NCI-H2081 (cell line): ENCODE data around the gene OBSL1.

Experiments
- DNase-seq, 2 experiments: peaks; one replicate each; lab custom pipeline; 2025; lab: John Stamatoyannopoulos, UW

OBSL1 gene

DNA sequence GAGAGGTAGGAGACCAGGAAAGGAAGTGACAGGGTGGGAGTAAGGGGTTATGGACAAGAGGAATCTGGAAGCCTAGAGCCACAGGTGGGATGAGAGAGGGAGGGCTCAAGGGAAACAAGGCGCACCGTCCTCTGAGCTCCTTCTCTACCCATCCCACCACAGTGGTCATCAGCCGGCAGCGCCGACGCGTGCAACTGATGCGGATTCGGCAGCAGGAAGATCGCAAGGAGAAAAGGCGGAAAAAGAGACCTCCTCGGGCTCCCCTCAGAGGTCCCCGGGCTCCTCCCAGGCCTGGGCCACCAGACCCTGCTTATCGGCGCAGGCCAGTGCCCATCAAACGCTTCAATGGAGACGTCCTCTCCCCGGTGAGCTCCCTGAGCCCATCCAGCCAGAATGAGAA is 22.3 kb downstream of the OBSL1 start:
- DNase-seq: no peak

GRCh38 chr2:219547621-219548020 is 23.7 kb downstream of the OBSL1 start:
- no peak for DNase-seq

GRCh38 chr2:219545943-219546352 is 25.4 kb downstream of the OBSL1 start:
- DNase-seq: no peak

- DNase-seq: no peak
Measured at GRCh38 chr2:219545295-219545942, 25.9 kb downstream of the OBSL1 start.

DNA sequence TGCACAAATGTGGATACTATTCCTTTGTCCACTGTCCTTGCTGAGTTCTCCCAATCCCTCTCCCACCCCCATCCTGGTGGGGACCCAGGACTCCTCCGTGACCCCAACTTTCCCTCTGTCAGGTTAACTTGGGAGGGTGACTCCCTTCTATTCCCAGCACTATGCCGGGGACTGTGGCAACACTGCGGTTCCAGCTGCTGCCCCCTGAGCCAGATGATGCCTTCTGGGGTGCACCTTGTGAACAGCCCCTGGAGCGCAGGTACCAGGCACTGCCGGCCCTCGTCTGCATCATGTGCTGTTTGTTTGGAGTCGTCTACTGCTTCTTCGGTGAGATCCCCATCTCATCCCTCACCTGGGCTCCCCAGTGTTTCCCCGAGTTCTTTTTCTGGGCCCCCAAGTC is 26.8 kb downstream of the OBSL1 start:
- no peak for DNase-seq

- peak; percentile 98 for DNase-seq
Measured at GRCh38 chr2:219543596-219544358, 27.6 kb downstream of the OBSL1 start, which contains the start of the genes CHPF and TMEM198. TSS of gene CHPF (minus strand) at chr2:219543809. CDS start at chr2:219543538, 271 bp downstream. TSS of gene TMEM198 (plus strand) at chr2:219544028. CDS start at chr2:219544728, 700 bp downstream.

DNA sequence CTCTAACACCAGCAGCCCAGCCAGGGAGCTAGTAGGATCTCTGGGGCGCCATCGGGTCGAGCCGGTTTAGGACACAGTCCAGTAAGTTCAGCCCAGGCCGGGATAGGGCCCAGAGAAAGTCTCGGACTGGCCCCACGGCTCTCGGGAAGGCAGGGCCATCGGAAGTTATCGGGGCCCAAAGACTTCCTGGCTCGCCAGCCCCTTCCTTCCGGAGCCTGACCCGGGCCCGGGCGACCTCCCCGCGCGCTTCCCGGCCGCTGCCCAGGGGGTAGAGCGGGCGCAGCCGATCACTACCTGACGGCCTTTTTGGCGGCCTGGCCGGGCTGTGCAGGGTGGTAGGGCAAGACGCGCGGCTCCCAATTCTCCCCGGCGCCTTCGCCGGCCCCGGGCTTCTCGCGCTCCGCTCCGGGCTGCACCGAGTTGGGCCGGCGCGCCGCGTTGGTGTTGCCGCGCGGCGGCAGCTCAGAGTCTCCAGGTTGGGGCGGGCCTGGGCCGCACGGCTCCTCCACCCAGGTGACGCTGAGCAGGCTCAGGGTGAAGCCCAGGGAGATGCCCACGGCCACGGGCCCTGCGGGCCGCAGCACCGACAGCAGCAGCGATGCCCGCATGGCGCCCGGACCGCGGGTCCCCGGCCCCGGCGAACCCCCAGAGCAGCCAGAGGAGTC is 28.3 kb downstream of the OBSL1 start:
- DNase-seq: peak in 1 of 2 experiments; percentile 51

DNA sequence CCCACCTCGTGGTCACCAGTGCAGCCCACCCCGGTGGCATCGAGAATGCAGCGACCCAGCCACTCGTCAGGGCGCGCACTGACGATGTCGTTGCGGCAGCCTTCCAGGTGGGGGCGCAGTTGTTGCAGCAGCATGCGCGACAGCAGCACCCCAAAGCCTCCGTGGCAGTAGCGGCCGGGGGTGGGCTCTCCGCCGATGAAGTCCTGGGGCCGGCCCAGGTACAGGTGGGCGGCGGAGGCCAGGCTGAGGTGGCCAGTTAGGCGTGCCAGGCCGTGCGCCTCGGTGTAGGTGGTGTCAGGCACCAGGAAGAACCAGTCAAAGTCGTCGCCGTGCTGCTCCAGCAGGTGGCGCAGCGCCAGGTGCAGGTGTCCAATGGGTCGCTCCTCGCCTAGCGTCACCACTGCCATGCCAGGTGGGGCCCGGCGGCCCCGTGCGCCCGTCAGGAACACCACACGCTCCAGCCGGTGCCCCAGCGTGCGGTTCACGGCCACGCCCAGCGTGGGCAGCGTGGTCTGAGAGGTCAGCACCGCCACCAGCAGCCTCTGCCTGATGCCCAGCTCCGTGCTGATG is 29.6 kb downstream of the OBSL1 start:
- peak; percentile 84 to 92 for DNase-seq

DNA sequence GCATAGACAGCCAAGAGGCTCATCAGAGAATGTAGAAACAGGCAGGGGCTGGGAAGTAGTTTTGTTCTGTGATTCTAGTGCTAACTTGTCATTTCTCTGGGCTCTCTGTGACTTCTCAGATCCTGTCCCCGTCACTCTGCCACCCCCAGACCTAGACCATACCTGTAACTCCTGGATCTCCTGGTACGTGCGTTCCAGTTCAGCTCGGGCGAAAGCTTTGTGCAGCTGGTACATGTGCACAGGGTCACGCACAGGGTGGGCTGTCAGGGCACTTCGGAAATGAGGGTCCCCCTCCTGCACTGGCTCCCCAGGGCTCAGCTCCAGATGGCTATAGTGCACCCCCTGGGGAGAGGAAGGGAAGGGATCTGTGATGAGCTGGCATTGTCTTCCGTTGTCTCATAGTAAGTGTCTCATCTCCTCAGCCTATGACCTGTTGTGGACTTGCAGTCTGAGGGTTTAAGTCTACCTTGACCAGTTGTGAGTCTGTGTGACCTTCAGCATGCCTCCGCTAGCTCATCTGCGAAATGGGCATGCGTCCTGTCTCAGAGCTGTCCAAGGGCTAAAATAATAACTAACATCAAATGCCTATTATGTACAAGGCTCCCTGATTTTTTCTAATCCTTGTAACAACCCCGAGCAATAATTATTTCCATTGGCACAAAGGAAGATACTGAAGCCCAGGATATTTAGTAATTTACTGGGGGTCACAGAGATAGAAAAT is 30.4 kb downstream of the OBSL1 start:
- DNase-seq: no peak

- DNase-seq: no peak
Measured at GRCh38 chr2:219539926-219540678, 31.2 kb downstream of the OBSL1 start.

- DNase-seq: no peak
Measured at GRCh38 chr2:219538956-219539788, 32.2 kb downstream of the OBSL1 start.

- DNase-seq: peak in 1 of 2 experiments; percentile 52
Measured at GRCh38 chr2:219538504-219538951, 32.8 kb downstream of the OBSL1 start.

DNA sequence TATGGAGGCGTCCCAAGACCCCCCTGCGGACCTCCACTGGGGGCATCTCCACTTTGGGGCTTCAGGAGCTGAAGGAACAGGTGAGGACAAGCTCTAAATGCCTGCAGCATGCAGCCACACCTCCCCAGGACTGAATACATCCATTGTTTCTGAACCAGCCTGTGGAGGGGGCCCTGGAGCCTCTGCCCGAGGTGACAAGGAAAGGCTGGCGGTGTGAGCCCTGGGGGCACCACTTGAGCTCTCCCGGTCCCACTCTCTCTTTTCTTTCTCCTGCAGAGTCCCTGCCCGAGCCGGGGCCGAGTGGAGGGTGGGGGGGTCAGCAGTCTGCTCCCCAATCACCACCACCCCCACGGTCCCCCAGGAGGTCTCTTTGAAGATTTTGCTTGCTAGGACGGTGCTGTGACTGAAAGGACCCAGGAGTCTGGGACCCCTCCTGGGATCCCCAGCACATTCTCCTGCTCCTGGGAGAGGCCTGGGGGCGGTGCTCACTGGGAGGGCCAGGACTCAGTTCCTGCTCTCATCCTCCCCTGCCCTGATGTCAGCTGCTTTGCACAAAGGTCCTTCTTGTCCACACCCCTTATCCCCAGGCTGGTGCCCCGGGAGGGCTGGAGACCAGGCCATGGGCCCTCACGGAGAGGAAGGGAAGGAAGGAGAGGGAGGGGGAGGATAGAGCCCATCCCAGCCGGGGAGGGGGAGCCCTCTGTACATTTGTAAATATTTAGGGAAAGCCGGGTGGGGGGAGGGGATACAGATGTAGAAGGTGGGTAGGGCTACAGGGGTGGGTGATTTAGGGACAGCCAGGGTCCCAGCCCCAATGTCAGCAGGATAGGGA is 33.5 kb downstream of the OBSL1 start:
- DNase-seq: peak in 1 of 2 experiments; percentile 16

DNA sequence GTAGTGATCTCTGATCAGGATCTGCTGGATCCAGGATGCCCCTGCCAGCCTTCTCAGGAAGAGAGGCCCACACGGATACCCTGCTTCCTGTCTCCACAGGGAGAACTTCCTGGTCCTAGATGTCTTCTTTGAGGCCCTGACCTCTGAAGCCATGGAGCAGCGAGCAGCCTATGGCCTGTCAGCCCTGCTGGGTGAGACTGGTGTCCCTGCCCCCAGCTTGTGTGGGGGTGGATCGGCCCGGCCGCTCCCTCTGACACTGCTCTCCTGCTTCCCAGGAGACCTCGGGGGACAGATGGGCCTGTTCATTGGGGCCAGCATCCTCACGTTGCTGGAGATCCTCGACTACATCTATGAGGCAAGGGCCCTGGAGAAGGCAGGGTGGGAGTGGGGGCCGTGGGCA is 34.4 kb downstream of the OBSL1 start:
- DNase-seq: no peak

DNA sequence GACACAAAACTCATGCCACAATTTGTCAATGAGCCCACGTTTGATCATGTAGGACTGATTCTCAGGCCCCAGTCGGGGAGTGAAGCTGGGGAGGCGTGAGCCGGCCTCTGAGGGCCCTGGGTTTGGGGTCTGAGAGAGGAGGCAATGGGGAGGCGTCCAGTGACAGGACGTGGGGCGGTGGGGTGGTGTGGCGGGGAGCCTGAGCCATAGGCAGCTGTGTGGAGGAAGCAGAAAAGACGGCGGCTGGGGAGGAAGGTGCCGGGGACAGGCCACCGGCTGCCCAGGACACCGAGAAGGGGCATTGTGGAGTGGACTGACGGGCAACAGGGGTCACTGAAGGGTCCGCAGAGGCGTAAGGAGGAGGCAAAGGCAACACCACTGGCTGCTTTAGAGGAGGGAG is 34.9 kb downstream of the OBSL1 start:
- DNase-seq: no peak

DNA sequence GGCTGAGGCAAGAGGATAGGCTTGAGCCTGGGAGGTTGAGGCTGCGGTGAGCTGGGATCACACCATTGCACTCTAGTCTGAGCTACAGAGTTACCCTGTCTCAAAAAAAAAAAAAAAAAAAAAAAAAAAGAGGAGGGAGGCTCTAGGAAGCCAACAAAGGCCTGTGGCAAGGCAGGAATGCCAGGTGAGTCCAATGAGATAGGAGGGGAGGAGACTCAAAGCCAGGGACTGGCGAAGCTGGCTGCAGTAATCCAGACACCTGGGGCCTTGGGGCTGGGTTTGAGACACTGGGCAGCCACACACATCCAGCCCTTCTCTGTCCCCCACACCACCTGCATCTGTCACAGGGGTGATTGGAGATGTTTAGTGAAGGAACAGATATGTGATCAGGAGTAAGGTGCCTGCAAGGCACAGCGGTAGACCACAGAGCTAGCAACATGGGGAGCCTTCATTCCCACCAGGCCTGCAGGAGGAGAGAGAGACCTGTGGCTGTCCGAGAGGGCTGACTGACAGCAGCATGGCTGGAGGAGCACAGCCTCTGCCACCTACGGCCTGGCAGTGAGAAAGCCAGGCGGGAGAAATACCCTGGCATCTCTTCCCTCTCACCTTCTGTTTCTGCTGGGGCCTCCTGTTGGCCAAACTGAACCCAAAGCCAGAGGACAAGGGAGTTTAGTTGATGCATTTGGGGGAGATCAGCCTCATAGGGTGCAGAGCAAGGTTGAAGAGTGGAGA is 37.2 kb downstream of the OBSL1 start:
- DNase-seq: no peak

- DNase-seq: no peak
Measured at GRCh38 chr2:219532378-219532649, 39.0 kb downstream of the OBSL1 start.

DNA sequence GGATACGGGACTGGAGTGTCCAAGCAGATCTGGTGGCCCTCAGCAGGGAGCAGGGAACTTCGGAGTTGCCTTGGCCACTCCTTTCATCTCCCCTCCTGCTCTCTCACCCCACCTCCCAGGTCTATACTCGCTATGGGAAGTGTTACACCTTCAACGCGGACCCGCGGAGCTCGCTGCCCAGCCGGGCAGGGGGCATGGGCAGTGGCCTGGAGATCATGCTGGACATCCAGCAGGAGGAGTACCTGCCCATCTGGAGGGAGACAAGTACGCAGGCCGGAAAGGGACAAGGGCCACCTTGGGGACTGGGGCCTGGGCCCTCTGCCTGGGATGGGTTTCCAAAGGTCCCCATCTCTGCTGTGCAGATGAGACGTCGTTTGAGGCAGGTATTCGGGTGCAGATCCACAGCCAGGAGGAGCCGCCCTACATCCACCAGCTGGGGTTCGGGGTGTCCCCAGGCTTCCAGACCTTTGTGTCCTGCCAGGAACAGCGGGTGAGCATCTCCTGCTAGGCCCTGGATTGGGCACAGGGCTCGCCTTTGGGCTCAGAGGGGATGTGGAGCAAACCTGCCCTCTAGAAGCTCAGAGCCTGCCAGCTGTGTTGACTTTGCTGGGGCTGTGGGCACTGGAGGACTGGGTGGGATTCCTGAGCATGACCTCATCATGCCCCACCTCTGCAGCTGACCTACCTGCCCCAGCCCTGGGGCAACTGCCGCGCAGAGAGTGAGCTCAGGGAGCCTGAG is 39.5 kb downstream of the OBSL1 start:
- DNase-seq: no peak
